ENCODE results near the gene SPIN1. TPM values are rescaled to one million over a fixed set of nuclear protein-coding genes. Genes with fewer than 3 reads are reported as not detected.

The SPIN1 gene
- total RNA-seq, 3 donors from 2014 or later (not counting 1 experiment from before 2014, with no cell fraction given) = 30.3 to 46.1 (median 39.3) TPM

- Mint-ChIP-seq H3K36me3 (peaks cover 7% of the 10 kb centered on the region), H3K4me3 (peak overlapping the region; percentile 13), H3K27ac (peak overlapping the region in 1 of 2 donors; percentile 32), H3K27me3 (ENCODE audit: low read depth in 2 of 2) (peaks cover 3 to 13% of the 10 kb centered on the region in 2 donors), H3K4me1 (peaks cover 16 to 29% of the 10 kb centered on the region in 2 donors), H3K9me3 (peaks cover 0 to 4% of the 10 kb centered on the region in 2 donors)
- peak in 1 of 3 donors; percentile 15 for ATAC-seq
- H3K9me3 ChIP-seq (ENCODE audit: control insufficient read depth, insufficient read depth, low read length) = peaks cover 12% of the 10 kb centered on the region
- peaks cover 11% of the 10 kb centered on the region for H3K4me1 ChIP-seq (ENCODE audit: control insufficient read depth, insufficient read depth, low read length)
- no peak overlapping the region for H3K27ac ChIP-seq (ENCODE audit: low read length)
- WGBS (ENCODE audit: insufficient coverage) = 76% methylated on average over 4 of the region's 4 CpGs
- no peaks in the 10 kb centered on the region for H3K36me3 ChIP-seq (ENCODE audit: control insufficient read depth, insufficient read depth, low read length)
- intact Hi-C loops (cut with micrococcal nuclease) = no loop called here
- no peaks in the 10 kb centered on the region for H3K27me3 ChIP-seq (ENCODE audit: control insufficient read depth, insufficient read depth, low read length)
- no peak for DNase-seq
- H3K4me3 ChIP-seq (ENCODE audit: low read length) = no peak overlapping the region
- TF ChIP-seq, protein P1, sequence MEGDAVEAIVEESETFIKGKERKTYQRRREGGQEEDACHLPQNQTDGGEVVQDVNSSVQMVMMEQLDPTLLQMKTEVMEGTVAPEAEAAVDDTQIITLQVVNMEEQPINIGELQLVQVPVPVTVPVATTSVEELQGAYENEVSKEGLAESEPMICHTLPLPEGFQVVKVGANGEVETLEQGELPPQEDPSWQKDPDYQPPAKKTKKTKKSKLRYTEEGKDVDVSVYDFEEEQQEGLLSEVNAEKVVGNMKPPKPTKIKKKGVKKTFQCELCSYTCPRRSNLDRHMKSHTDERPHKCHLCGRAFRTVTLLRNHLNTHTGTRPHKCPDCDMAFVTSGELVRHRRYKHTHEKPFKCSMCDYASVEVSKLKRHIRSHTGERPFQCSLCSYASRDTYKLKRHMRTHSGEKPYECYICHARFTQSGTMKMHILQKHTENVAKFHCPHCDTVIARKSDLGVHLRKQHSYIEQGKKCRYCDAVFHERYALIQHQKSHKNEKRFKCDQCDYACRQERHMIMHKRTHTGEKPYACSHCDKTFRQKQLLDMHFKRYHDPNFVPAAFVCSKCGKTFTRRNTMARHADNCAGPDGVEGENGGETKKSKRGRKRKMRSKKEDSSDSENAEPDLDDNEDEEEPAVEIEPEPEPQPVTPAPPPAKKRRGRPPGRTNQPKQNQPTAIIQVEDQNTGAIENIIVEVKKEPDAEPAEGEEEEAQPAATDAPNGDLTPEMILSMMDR (IDR thresholded peaks at IDR 0.05) = no peak
Measured at GRCh38 chr9:88358723-88359122, 29.5 kb upstream of the SPIN1 start.

- no peak overlapping the region for H3K27ac Mint-ChIP-seq
- Histone ChIP-seq H3K27me3 (ENCODE audit: control insufficient read depth, insufficient read depth, low read length) (no peaks in the 10 kb centered on the region), H3K27ac (ENCODE audit: low read length) (no peak overlapping the region), H3K4me1 (ENCODE audit: control insufficient read depth, insufficient read depth, low read length) (peaks cover 11% of the 10 kb centered on the region), H3K4me3 (ENCODE audit: low read length) (no peak overlapping the region), H3K36me3 (ENCODE audit: control insufficient read depth, insufficient read depth, low read length) (no peaks in the 10 kb centered on the region), H3K9me3 (ENCODE audit: control insufficient read depth, insufficient read depth, low read length) (peaks cover 8% of the 10 kb centered on the region)
- WGBS (ENCODE audit: insufficient coverage) = 91% methylated on average over 3 of the region's 3 CpGs
- H3K36me3 Mint-ChIP-seq = no peaks in the 10 kb centered on the region
- no peak for ATAC-seq
- H3K4me3 Mint-ChIP-seq = no peak overlapping the region
- DNase-seq = no peak
- intact Hi-C loops (cut with micrococcal nuclease) = no loop called here
- H3K9me3 Mint-ChIP-seq = no peaks in the 10 kb centered on the region
- peaks cover 16 to 28% of the 10 kb centered on the region in 2 donors for H3K4me1 Mint-ChIP-seq
- H3K27me3 Mint-ChIP-seq (ENCODE audit: low read depth in 2 of 2) = peaks cover 8 to 15% of the 10 kb centered on the region in 2 donors
- TF ChIP-seq, protein P1 (IDR thresholded peaks at IDR 0.05) = no peak
Measured at GRCh38 chr9:88359974-88360373, 28.3 kb upstream of the SPIN1 start.

DNA sequence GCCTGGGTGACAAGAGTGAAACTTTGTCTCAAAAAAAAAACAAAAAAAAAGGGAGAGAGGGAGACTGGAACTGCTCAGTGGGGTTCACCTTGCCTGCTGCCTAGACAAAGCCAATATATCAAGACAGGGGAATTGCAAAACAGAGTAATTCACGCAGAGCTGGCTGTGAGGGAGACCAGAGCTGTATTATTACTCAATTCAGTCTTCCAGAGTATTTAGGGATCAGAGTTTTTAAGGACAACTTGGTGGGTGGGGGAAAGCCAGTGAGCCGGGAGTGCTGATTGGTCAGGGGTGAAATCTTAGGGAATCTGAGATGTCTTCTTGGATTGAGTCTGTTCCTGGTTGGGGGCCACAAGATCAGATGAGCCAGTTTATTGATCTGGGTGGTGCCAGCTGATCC, 25.6 kb upstream of the SPIN1 start:
- peaks cover 7% of the 10 kb centered on the region for H3K9me3 ChIP-seq (ENCODE audit: control insufficient read depth, insufficient read depth, low read length)
- Mint-ChIP-seq H3K4me1 (peaks cover 10 to 11% of the 10 kb centered on the region in 2 donors), H3K36me3 (peaks cover 10% of the 10 kb centered on the region), H3K9me3 (peaks cover 3 to 8% of the 10 kb centered on the region in 2 donors), H3K27ac (no peak overlapping the region), H3K27me3 (ENCODE audit: low read depth in 2 of 2) (peaks cover 12 to 15% of the 10 kb centered on the region in 2 donors), H3K4me3 (no peak overlapping the region)
- no peaks in the 10 kb centered on the region for H3K27me3 ChIP-seq (ENCODE audit: control insufficient read depth, insufficient read depth, low read length)
- ATAC-seq (no peak), DNase-seq (no peak)
- H3K4me3 ChIP-seq (ENCODE audit: low read length) = no peak overlapping the region
- no peak overlapping the region for H3K27ac ChIP-seq (ENCODE audit: low read length)
- WGBS (ENCODE audit: insufficient coverage) = 91% methylated on average over 2 of the region's 2 CpGs
- TF ChIP-seq, protein P1 (IDR thresholded peaks at IDR 0.05) = no peak
- peaks cover 6% of the 10 kb centered on the region for H3K4me1 ChIP-seq (ENCODE audit: control insufficient read depth, insufficient read depth, low read length)
- H3K36me3 ChIP-seq (ENCODE audit: control insufficient read depth, insufficient read depth, low read length) = no peaks in the 10 kb centered on the region
- intact Hi-C loops (cut with micrococcal nuclease) = no loop called here

DNA sequence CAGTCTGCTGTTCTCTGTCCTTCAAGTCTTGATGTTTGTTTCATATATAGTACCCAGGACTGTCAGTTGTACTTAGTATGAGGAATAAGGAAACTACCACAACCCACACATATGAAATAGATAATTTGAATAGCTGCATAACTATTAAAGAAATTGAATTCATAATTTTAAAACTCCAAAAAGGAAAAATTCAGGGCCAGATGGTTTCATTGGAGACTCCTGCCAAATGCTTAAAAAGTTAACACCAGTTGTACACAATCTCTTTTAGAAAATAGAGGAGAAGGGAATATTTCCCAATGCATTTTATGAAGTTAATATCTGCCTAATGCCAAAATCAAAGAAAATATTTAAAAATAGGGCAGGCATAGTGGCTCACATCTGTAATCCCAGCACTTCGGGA, 24.6 kb upstream of the SPIN1 start:
- Histone ChIP-seq H3K4me3 (ENCODE audit: low read length) (no peak overlapping the region), H3K36me3 (ENCODE audit: control insufficient read depth, insufficient read depth, low read length) (no peaks in the 10 kb centered on the region), H3K27me3 (ENCODE audit: control insufficient read depth, insufficient read depth, low read length) (no peaks in the 10 kb centered on the region), H3K27ac (ENCODE audit: low read length) (no peak overlapping the region), H3K4me1 (ENCODE audit: control insufficient read depth, insufficient read depth, low read length) (no peaks in the 10 kb centered on the region), H3K9me3 (ENCODE audit: control insufficient read depth, insufficient read depth, low read length) (peaks cover 8% of the 10 kb centered on the region)
- 80% methylated on average over 1 of the region's 1 CpG for WGBS (ENCODE audit: insufficient coverage)
- intact Hi-C loops (cut with micrococcal nuclease) = no loop called here
- H3K4me3 Mint-ChIP-seq = no peak overlapping the region
- H3K9me3 Mint-ChIP-seq = peaks cover 5 to 12% of the 10 kb centered on the region in 2 donors
- H3K27ac Mint-ChIP-seq = no peak overlapping the region
- DNase-seq = no peak
- H3K27me3 Mint-ChIP-seq (ENCODE audit: low read depth in 2 of 2) = peaks cover 12 to 15% of the 10 kb centered on the region in 2 donors
- peaks cover 18% of the 10 kb centered on the region for H3K36me3 Mint-ChIP-seq
- ATAC-seq = no peak
- peaks cover 4 to 5% of the 10 kb centered on the region in 2 donors for H3K4me1 Mint-ChIP-seq
- TF ChIP-seq, protein P1 (IDR thresholded peaks at IDR 0.05) = no peak

Data from natural killer cell (primary cell).